ENCODE measurements around the gene TEX22.

The TEX22 gene

DNA sequence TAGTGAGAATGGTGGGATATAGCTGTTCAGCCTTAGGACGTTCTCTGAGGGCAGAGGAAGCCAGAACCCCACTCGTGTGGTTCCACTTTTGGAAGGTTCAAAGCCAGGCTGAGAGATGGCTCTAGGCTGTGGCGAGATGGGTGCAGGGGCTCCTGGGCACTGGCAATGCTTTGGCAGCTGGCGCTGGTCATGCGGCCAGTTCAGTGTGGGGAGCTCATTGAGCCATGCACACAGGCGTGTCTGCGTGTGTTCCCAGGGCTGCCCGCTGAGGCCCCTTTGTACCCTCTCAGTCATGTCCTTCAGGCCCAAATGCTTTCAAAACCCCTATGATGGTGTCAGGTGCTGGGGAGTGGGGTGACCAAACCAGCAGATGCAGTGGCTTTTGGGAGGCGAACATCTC lies 1.7 kb downstream of the TEX22 start:
- no peak for DNase-seq (ENCODE audit: low spot score)

DNA sequence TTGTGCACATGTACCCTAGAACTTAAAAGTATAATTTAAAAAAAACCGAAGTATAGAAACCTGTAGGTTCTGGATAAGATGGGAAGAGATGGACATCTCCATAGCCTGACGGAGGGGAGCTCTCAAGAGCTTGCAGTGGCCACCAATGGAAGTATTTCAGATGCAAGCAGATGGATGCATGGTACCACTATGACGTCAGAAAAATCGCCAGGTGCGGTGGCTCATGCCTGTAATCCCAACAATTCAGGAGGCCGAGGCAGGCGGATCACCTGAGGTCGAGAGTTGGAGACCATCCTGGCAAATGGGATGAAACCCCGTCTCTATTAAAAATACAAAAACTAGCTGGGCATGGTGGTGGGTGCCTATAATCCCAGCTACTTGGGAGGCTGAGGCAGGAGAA lies 3.4 kb downstream of the TEX22 start:
- no peak for DNase-seq (ENCODE audit: low spot score)

DNA sequence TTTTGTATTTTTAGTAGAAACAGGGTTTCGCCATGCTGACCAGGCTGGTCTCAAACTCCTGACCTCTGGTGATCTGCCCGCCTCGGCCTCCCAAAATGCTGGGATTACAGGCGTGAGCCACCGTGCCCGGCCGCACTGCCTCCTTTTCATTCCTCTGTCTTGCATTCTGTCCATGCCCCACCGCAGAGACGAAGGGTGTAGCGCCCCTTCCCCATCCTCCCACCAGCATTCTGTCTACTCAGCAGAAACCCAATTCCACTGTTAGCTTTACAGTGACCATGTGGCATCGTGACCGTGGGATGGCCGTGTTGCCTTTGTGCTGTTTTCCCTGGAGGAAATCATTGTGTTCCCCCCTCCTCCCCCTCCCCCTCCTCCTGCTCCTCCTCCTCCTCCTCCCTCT lies 10.3 kb downstream of the TEX22 start:
- DNase-seq (ENCODE audit: low spot score): no peak

DNA sequence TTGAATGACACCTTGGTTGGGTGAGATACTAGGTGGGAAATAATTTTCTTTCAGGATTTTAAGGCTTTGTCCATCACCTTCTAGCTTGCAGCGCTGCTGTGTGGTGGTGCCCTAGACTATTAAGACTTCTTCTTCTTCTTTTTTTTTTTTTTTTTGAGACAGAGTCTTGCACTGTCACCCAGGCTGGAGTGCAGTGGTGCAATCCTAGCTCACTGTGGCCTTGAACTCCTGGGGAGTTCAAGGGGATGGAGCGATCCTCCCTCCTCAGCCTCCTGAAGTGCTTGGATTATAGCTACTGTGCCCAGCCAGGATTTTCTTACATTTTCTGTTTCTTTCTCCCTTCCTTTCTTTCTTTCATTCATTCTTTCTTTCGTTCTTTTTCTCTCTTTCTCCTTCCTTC lies 11.0 kb downstream of the TEX22 start:
- no peak for DNase-seq (ENCODE audit: low spot score)

DNA sequence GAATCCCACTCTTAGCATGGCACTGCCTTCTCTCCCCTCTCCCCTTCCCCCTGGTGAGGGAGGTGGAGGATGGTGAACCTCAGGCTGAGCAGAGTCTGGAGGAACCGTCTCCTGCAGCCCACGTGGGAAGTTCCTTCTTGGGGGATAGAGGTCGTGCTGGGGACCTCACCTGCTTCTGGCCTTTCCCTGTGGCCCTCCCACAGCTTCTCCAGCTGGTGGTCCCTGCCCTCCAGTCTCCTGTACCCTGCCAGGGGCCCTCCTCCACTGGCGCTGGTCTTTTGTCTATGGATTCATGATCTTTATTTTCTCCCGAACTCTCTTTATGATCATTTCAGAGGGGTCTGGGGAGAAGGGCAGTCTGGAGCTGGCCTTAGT lies 12.3 kb downstream of the TEX22 start:
- DNase-seq (ENCODE audit: low spot score): no peak

DNA sequence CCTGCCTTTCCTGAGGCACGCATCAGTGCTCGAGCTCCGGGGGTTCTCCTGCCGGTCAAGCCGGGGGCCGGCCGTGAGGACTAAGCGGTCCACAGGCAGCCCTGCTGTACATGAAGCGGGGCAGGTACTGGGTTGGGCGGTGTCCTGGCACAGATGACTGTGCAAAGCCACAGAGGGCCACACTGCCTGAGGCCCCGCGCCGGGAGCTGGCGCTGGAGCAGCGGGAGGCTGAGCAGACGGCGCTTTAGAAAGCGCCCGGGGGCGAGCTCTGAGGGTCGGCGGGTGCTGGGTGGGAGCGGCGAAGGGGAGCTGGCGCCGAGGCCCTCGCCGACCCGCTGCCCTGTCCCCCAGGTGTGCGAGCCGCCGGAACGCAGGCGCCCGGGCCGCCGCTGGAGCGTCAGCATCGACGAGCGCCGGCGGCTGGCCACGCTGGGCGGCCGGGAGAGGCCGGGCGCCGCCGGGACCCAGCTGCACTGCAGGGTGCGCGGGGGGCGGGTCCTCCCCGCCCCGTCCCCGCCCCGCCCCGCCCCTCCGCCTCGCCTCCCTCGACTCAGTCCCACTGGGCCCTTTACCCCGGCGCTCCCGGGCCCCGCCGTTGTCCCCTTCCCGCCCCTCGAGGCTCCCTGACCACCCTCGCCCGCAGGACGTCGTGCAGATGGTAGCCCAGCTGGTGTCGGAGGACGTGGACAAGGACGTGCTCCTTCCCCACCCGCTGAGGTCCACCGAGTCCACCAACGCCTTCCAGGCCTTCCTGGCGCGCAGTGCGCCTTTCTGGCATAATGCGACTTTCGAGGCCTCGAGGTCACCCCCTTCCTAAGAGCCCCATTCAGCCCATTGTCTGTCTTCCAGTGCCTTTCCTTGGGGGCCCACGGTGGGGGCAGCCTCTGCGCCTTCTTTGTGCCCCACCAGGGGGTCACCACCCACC lies 12.9 kb downstream of the TEX22 start:
- peak; percentile 22 for DNase-seq (ENCODE audit: low spot score)

DNA sequence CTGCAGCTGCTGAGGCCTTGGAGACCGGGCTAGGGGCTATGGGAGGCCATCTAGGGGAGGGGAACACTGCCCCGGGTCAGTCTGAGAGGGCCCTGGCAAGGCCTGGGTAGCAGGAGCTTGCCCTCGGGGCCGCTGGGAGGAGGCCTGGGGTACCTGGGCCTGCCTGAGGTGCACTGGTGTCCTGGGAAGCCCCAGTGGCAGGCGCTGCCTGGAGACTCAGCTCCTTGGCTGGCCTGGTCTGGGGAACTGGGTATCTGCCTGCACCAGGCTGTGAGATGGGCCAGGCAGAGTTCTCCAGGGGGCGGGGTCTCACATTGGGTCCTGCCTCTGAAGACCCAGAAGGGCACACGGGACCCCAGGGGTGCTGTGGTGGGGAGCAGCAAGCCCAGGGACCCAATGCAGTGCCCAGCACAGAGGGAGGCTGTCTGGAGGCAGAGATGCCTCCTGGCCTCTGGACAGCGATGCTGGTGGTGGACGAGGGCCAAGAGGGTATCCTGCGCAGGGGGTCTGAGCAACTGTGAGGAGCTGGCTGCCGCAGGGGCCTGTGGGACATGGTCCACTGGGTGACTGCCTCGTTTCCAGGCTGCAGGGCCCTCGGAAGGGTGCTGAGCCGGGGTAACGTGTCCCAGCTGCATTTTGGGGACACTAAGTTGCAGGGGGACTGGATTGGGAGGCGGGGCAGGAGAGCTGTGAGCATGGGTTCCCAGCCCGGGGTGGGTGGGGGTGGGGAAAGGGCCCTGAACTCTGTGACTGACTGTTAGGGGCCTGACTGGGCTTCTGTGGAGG lies 13.8 kb downstream of the TEX22 start:
- DNase-seq (ENCODE audit: low spot score): no peak

DNA sequence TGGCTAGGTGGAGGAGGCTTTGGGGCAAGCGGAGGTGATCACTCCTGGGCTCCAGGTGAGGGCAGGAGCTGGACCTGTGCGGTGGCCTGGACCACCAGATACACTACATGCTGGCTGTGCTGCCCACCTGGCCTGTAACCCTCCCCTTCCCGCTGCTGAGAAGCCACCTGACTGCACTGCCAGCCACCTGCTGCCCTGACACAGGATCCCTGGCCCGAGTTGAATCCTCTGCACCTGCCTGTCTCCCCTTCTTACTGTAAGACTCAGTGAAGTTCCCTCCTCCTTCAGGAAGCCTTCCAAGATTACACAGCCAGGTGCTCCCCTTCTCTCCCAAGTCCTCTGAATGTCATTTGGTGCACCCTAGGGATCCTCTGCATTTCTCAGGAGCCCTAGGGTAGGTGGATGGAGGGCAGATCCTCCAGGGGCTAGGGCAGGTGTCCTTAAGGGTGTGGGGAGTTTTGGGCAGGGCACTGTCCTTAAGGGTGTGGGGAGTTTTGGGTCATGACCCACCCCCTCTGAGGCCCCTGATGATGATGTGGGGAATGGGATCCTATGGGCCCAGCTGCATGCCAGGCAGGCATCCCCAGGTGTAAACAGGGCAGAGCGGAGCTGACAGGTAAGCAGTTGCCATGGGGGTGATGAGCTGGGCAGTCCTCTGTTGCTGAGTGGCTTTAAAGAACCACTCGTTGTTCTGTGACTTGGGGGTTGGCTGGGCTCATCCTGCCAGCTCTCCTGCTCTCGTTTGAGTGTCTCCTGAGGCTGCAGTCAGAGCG lies 14.6 kb downstream of the TEX22 start:
- no peak for DNase-seq (ENCODE audit: low spot score)

DNA sequence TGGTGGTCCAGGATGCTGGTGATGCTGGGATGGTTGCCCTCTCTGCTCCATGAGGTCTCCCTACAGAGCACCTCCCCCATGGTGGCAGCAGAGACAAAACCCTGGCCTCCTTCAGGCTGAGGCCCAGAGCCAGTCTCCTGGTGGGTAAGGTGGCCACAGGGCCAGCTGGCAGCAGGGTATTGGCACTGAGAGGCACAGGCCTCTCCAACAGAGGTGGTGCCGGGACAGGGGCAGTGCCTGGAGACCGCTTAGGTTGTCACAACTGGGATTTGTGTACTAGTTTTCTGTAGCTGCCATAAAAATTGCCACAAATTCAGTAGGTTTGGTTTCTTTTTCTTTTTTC lies 15.2 kb downstream of the TEX22 start:
- no peak for DNase-seq (ENCODE audit: low spot score)

DNA sequence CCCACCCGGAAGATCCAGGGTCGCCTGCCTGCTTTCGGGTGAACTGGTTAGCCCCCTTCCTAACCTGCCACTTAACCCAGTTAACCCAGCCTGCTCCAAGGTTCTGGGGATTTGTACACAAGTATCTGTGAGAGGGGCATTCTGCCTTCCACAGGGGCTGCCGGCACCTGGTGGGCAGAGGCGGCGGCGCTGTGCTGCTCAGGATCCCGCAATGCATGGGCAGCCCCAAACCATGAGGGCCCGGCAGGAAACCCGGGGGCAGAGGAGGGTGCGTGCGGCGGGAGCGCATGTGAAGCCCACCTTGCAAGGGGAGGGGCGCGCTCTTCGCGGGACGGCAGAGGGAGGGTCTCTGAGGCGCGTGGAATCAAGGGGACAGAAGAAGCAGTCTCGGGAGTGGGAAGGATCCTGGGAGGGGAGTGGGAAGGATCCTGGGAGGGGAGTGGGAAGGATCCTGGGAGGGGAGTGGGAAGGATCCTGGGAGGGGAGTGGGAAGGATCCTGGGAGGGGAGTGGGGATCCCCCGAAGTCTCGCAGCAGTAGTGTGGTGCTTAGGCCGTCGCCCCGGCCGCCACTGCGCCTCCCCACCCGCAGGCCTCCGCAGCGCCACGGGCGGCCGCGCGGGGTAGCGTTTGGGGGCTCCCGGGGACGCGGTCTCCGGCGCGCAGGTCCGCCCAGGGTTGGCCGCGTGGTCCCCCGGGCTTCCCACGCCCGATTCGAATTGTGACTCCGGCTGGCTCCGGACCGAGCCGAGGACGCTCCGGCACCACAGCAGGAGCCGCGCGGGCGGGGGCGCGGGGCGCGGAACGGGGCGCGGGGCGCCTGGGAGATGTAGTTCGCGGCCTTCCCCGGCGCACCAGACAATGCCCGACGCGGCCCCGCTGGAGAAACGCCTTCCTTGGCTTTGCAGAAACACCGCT lies 16.4 kb downstream of the TEX22 start:
- peak; percentile 30 for DNase-seq (ENCODE audit: low spot score)

DNA sequence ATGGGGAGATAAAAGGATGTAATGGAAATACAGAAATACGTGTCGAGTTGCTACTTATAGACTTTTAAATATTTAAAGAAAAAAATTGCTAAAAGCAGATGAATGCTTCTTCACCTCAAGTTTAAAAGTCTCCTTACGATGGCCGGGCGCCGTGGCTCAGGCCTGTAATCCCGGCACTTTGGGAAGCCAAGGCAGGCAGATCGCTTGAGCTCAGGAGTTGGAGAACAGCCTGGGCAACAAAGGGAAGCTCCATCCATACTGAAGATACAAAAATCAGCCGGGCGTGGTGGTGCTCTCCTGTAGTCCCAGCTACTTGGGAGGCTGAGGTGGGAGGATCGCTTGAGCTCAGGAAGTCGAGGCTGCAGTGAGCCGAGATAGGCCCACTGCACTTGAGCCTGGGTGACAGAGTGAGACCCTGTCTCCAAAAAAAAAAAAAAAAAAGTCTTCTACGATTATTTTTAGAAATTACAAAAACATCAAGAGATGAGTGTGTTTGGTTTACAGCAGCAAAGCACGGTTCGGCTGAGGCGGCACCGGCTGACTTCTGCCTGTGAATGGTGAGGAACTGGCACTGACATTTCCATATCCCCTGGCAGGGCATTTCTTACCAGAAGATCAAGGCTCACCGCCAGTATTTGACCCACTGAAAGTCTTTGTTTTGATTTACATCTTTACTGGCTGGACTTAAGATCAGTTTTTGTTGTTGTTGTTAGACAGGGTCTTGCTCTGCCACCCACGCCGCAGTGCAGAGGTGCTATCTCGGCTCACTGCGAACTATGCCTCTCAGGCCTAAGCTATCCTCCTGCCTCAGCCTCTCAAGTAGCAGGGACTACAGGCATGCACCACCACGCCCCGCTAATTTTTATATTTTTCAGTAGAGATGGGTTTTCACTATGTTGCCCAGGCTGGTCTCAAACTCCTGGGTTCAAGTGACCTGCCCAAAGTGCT lies 17.4 kb downstream of the TEX22 start:
- no peak for DNase-seq (ENCODE audit: low spot score)

DNA sequence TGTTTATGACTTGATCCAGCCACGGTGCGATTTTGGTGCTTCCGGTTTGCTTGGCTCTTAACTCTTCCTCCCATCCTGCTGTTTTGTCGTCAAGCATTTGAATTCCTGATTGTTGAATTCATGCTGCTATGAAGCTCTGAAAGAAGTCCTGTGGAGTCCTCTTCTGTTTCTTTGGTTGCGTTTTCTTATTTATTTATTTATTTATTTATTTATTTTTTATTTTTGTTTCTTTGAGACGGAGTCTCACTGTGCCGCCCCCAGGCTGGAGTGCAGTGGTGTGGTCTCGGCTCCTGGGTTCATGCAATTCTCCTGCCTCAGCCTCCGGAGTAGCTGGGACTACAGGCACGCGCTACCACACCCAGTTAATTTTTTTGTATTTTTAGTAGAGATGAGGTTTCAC lies 18.3 kb downstream of the TEX22 start:
- DNase-seq (ENCODE audit: low spot score): no peak

DNA sequence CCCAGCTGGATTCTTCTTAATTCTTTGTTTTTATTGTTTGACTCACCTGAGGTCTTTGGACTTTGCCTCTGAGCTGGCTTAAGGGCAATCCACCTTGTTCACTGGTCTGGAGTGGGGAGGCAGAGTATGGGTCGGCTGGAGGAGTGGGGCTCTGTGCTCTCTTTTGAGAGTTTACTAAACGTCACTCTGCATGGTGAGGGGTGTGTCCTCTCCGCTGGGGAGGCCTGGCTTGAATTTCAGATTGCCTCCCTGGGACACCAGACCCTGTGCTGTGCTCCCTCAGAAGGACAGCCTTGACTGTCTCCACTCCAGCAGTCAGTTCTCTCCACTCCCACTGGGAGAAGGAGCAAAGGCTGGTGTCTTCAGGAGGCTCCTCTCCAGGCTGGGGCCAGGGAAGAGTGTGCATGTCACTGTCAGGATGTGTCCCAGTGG lies 19.4 kb downstream of the TEX22 start:
- DNase-seq (ENCODE audit: low spot score): no peak

DNA sequence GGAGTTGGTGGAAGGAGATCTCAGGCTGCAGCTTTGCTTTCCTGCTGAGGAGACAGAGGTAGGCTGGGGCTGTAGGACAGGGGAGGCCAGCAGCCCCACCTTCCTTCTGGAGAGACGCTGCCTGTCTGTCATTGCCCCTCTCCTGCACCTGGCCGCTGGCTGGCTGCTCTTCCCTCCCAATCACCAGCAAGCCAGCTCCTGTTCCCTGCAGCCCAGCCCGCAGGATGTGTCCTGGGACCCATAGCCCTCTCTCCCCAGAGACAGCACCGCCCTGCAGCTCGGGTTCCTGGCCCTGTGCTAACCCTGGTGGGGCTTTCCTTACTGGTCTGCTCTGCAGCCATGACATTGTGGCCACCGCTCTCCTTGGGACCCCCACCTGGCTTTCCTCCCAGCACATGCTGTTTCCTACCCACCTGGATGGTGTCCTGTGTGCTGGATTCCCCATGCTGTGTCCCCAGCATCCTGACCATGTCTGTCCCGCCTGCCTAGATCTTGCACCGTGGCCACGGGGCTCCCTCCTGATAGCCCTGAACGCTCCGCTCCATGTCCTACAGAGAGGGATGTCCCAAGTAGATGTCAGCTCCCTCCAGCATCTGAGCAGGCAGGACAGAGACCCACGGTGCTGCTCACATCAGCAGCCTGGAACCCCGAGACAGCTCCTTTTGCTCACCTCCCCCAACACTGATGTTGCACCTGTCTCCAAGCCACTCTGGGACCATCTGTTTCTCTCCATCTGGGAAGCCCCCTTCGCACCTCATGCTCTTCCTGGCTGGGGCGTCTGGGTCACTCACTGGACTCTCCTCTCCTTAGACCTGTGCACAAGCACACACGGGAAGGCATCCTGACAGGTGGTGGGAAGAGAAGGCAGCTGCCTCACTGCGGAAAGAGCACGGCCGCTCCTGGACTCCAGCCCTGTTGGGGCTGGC lies 20.2 kb downstream of the TEX22 start:
- DNase-seq (ENCODE audit: low spot score): no peak

DNA sequence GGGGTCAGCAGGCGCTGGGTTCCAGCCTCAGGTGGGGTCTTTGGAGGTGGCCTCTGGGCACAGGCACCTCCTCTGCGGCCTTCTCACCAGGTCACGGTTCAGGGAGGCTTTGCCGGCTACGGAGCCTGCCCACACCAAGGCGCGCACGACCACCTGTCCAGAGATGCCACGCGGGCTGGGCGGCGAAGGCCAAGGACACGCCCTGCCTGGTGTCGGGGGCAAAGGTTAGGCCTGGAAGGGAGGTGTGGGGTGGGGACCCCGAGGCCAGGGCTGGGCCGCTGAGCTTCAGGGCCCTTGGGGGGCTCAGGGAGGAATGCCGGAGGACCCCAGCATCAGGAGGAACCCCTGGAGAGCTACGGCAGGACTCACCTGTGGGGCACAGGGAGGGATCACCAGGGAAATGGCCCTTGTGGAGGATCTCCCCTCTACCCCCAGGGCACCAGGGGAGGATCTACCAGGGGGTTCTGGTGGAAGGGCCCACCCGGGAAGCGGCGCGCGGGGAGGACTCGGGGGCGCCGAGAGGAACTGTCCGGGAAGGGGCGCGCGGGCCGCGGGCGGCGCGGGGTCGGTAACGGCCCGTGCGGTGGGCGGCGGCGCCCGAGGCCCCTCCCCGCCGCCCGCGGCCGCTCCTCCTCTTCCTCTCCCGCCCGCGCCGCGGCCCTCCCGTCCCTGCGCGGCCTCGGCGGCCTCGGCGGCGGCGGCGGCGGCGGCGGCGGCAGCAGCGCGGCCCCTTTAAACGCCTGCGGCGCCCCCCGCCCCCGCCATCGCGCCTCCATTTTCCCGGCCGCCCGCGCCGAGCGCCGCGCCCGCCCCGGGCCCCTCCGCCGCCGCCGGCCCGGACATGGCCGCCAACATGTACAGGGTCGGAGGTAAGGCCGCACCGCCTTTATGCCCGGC lies 21.1 kb downstream of the TEX22 start, which contains the start of gene MTA1:
Gene MTA1, plus strand, starts transcription at position 633 of the 897 bp plus-strand sequence. Its CDS starts 209 bp downstream, at position 842.
- peak; percentile 54 for DNase-seq (ENCODE audit: low spot score)

DNA sequence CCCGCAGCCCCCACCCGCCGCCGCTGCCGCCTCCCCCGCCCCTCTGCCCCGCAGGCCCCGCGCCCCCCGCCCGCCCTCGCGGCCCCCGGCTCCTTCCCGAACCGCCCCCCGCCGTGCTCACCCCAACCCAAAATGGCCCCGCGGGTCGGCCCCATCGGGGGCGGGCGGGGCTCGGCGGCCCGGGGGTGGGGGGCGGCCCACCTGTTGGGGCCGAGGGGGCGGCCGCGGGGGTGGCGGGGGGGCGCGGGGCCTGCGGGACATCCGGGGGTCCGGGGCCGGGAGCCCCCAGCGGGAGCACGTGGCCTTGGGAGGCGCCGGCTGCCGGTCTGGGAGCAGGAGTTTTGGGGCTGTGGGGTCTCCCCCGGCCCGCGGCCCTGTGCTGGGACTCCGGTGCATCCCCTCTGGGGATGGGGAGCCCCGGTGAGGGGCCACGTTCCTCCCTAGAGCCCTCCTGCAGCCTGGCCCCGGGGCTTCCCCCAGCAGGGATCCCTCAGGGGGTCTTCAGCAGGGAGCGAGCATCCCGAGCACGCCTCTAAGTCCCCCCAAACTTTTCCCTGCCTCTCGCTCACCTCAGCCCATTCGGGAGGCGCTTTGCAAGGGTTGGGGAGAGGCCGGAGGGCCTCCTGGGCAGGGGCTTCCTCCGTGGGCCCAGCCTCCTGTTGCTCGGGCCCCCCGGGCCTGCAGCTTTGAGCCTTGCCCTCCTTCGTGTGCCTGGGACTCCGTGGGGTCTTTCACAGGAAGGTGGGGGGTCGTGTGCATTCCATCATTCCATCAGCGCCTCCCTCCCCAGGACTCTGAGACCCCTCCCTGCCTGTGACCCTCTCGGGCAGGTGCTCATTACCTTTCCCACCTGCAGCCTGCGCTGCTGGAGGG lies 22.0 kb downstream of the TEX22 start:
- no peak for DNase-seq (ENCODE audit: low spot score)
